IMR-90 (cell line): ENCODE data around the gene PRKAG2. TPM values are rescaled to one million over a fixed set of nuclear protein-coding genes. Genes with fewer than 3 reads are reported as not detected.
A peak's percentile ranks its signal among the peaks of the same experiment; 100 is the strongest.

Source experiments
- ATAC-seq: fragments of 200-7000 bp; cut with Tn5 transposase; 2 replicates; pipeline ENCODE4 v1.9.1; 2020; ENCODE audit warnings: low read depth, mild to moderate bottlenecking, moderate library complexity
- BruUV-seq: library from RNA; stranded (reverse); fragments of 400-500 nt; replicated peaks from 2 replicates; lab custom pipeline; 2021; lab: Mats Ljungman, UMichigan
- CTCF ChIA-PET: fragments of 300-600 bp; formaldehyde crosslinking; extraction: SDS; loops from one replicate; lab custom pipeline; 2021; ENCODE audit warnings: antibody characterized with exemption; lab: Yijun Ruan, JAX
- POLR2A ChIA-PET: fragments of 300-600 bp; sonication (Branson Sonifier 250); formaldehyde crosslinking; loops from one replicate; lab custom pipeline; 2022; ENCODE audit warnings: antibody characterized with exemption; ENCODE audit not compliant: unreplicated experiment; lab: Charles Lee
- DNase-seq: peaks from one replicate; pipeline ENCODE4 v3.0.0; 2013
- H2AFZ ChIP-seq: replicated peaks from 2 replicates; pipeline ENCODE3; 2013; ENCODE audit warnings: low read length, mild to moderate bottlenecking; ENCODE audit not compliant: poor library complexity
- H2AK5ac ChIP-seq: 2 replicates; pipeline ENCODE4 v1.6.1; 2013; ENCODE audit warnings: low read depth, low read length, inconsistent platforms
- H2AK9ac ChIP-seq: replicated peaks from 2 replicates; pipeline ENCODE3; 2013; ENCODE audit warnings: mild to moderate bottlenecking, low read depth, low read length, moderate library complexity; ENCODE audit not compliant: poor library complexity
- H2BK120ac ChIP-seq: 2 replicates; pipeline ENCODE4 v1.6.1; 2013; ENCODE audit warnings: low read depth, low read length, inconsistent platforms
- H2BK15ac ChIP-seq: 3 replicates; pipeline ENCODE4 v1.6.1; 2013; ENCODE audit warnings: low read depth, low read length, inconsistent platforms
- H2BK20ac ChIP-seq: 2 replicates; pipeline ENCODE4 v1.6.1; 2013; ENCODE audit warnings: low read depth, mild to moderate bottlenecking, inconsistent platforms, low read length, moderate library complexity
- H2BK5ac ChIP-seq: 2 replicates; pipeline ENCODE4 v1.6.1; 2013; ENCODE audit warnings: mild to moderate bottlenecking, low read depth, low read length, inconsistent platforms; ENCODE audit not compliant: poor library complexity, severe bottlenecking
- H3K14ac ChIP-seq: replicated peaks from 2 replicates; pipeline ENCODE4 v1.6.1; 2013; ENCODE audit warnings: low read depth, low read length, inconsistent platforms
- H3K18ac ChIP-seq: 2 replicates; pipeline ENCODE4 v1.6.1; 2013; ENCODE audit warnings: low read depth, low read length, control low read depth
- H3K23ac ChIP-seq: 2 replicates; pipeline ENCODE4 v1.6.1; 2013; ENCODE audit warnings: low read depth, low read length, inconsistent platforms
- H3K27ac ChIP-seq: 2 replicates; pipeline ENCODE4 v1.5.1; 2013; ENCODE audit warnings: mild to moderate bottlenecking, control low read depth, low read length; ENCODE audit not compliant: insufficient read depth
- H3K27me3 ChIP-seq: 2 replicates; pipeline ENCODE4 v1.6.1; 2013; ENCODE audit warnings: low read length; ENCODE audit not compliant: control insufficient read depth, insufficient read depth
- H3K36me3 ChIP-seq: 2 replicates; pipeline ENCODE4 v1.6.1; 2013; ENCODE audit warnings: low read length, mixed read lengths; ENCODE audit not compliant: control insufficient read depth, insufficient read depth
- H3K4ac ChIP-seq: 2 replicates; pipeline ENCODE4 v1.6.1; 2013; ENCODE audit warnings: low read depth, low read length, inconsistent platforms
- H3K4me1 ChIP-seq: 2 replicates; pipeline ENCODE4 v1.6.1; 2013; ENCODE audit warnings: low read length, mixed read lengths; ENCODE audit not compliant: control insufficient read depth, insufficient read depth
- H3K4me2 ChIP-seq: 2 replicates; pipeline ENCODE4 v1.6.1; 2013; ENCODE audit warnings: low read depth, mild to moderate bottlenecking, control low read depth, low read length, moderate library complexity
- H3K4me3 ChIP-seq: 2 replicates; pipeline ENCODE4 v1.5.1; 2013; ENCODE audit warnings: low read depth, mild to moderate bottlenecking, control low read depth, low read length, moderate library complexity; ENCODE audit not compliant: insufficient read depth
- H3K56ac ChIP-seq: 2 replicates; pipeline ENCODE4 v1.6.1; 2013; ENCODE audit warnings: low read length, inconsistent platforms; ENCODE audit not compliant: insufficient read depth; ENCODE audit errors: extremely low read depth
- H3K79me1 ChIP-seq, 2 experiments: 2 replicates each; pipeline ENCODE4 v1.6.1; 2013; ENCODE audit warnings: low read length in 2 of 2, inconsistent platforms in 1 of 2, low read depth in 1 of 2
- H3K9ac ChIP-seq: 2 replicates; pipeline ENCODE4 v1.6.1; 2013; ENCODE audit warnings: low read depth, low read length, control low read depth
- H3K9me1 ChIP-seq: 2 replicates; pipeline ENCODE4 v1.6.1; 2013; ENCODE audit warnings: low read length, inconsistent platforms; ENCODE audit not compliant: insufficient read depth
- H3K9me3 ChIP-seq: 2 replicates; pipeline ENCODE4 v1.6.1; 2013; ENCODE audit warnings: low read length; ENCODE audit not compliant: control insufficient read depth, insufficient read depth
- H4K20me1 ChIP-seq: 2 replicates; pipeline ENCODE4 v1.6.1; 2013; ENCODE audit warnings: low read length, inconsistent platforms; ENCODE audit not compliant: insufficient read depth
- H4K5ac ChIP-seq: 2 replicates; pipeline ENCODE4 v1.6.1; 2013; ENCODE audit warnings: mild to moderate bottlenecking, low read depth, low read length, control low read depth
- H4K8ac ChIP-seq, 2 experiments: 2 replicates each; pipeline ENCODE4 v1.6.1; 2013; ENCODE audit warnings: low read depth in 2 of 2, low read length in 2 of 2, control low read depth in 1 of 2, inconsistent platforms in 1 of 2
- H4K91ac ChIP-seq: 2 replicates; pipeline ENCODE4 v1.6.1; 2013; ENCODE audit warnings: low read depth, low read length, inconsistent platforms; ENCODE audit not compliant: insufficient read depth
- BHLHE40 ChIP-seq: fragments of 150-350 bp; IDR thresholded peaks from 2 replicates; pipeline ENCODE4 v1.6.1; 2016; ENCODE audit warnings: mild to moderate bottlenecking, low read depth, low read length
- MAZ ChIP-seq: IDR thresholded peaks from 2 replicates; pipeline ENCODE4 v1.6.1; 2012; ENCODE audit warnings: low read depth, mild to moderate bottlenecking, low read length, improper control_type of control experiment, moderate library complexity, borderline replicate concordance
- USF2 ChIP-seq: fragments of 150-350 bp; IDR thresholded peaks from 2 replicates; pipeline ENCODE4 v1.6.1; 2017; ENCODE audit warnings: mild to moderate bottlenecking, antibody characterized with exemption, low read length, low read depth
- WGBS, 2 experiments: methylation state at CpG; one replicate each; pipeline versions ENCODE4 v1.1.5 to v1.1.7; 2013; ENCODE audit warnings: missing lambda C conversion rate in 2 of 2; ENCODE audit not compliant: insufficient read length in 1 of 2; ENCODE audit errors: extremely low coverage in 2 of 2; 5-methylcytosine and 5-hydroxymethylcytosine counted together
- dilution Hi-C: fragments of 300-500 bp; cut with HindIII; formaldehyde crosslinking; loops from one replicate; pipeline ENCODE4 v1.14.3; 2018; ENCODE audit warnings: low sequenced_read_pairs; ENCODE audit not compliant: unreplicated experiment
- in situ Hi-C: fragments of 300-500 bp; cut with MboI; formaldehyde crosslinking; loops from 3 replicates; pipeline ENCODE4 v1.14.3; 2019; ENCODE audit warnings: low sequenced_read_pairs, inconsistent platforms, mixed read lengths
- intact Hi-C: fragments of 100-400 bp; cut with micrococcal nuclease; formaldehyde crosslinking; loops from 2 replicates; pipeline ENCODE4 v1.10.0; 2022
- polyA plus RNA-seq, 3 experiments: library from polyadenylated mRNA; depleted of rRNA; stranded (reverse); fragments of >200 nt; gene quantifications; 2 replicates each; pipeline ENCODE4 v1.2.3, GENCODE V29; 2012; ENCODE audit warnings: low replicate concordance in 1 of 3
- total RNA-seq: library from RNA; depleted of rRNA; stranded (reverse); fragments of >200 nt; gene quantifications from 2 replicates; pipeline ENCODE4 v1.2.3, GENCODE V29; 2012

Gene PRKAG2
- total and polyA plus RNA-seq, 2 of the 4 experiments (the other 2 are of a cell fraction) = 15.4 to 21.6 TPM

GRCh38 chr7:151672716-151673115 lies 204.2 kb downstream of the PRKAG2 start:
- Histone ChIP-seq H3K18ac (no peak overlapping the region), H2AK9ac (no peak overlapping the region), H3K27ac (no peak overlapping the region), H3K4me2 (no peak overlapping the region), H3K9ac (no peak overlapping the region), H3K14ac (no peak overlapping the region), H3K9me1 (peaks cover 7% of the 10 kb centered on the region), H2BK5ac (no peak overlapping the region), H3K4ac (peak overlapping the region; percentile 7; the same call in 1 of the 2 replicates), H3K79me1 (0 out of 4 replicates have a peak, but pooled peaks cover 0 to 4% of the 10 kb centered on the region in 2 experiments), H2BK120ac (no peak overlapping the region), H3K9me3 (peaks cover 3% of the 10 kb centered on the region; the same call in 1 of the 2 replicates), H3K56ac (no peak overlapping the region), H2BK20ac (peak overlapping the region; percentile 2; the same call in 1 of the 2 replicates), H2BK15ac (0 out of 3 replicates have a peak overlapping the region, but pooled peaks have one; percentile 4), H4K8ac (no peak overlapping the region), H2AFZ (peak overlapping the region; percentile 18), H4K5ac (0 out of 2 replicates have a peak overlapping the region, but pooled peaks have one; percentile 1), H4K20me1 (no peaks in the 10 kb centered on the region), H3K4me3 (no peak overlapping the region), H4K91ac (no peak overlapping the region), H3K27me3 (no peaks in the 10 kb centered on the region), H3K4me1 (peaks cover 3% of the 10 kb centered on the region; the same call in 1 of the 2 replicates), H2AK5ac (no peak overlapping the region; the same call in 1 of the 2 replicates), H3K23ac (no peak overlapping the region), H3K36me3 (no peaks in the 10 kb centered on the region)
- BruUV-seq = no TSS peak
- DNase-seq (peak; percentile 31), ATAC-seq (peak; percentile 59)
- intact Hi-C loops = no loop called here
- peak; percentile 65; the same call in 1 of the 2 replicates for TF ChIP-seq USF2
- no peak for TF ChIP-seq MAZ
- TF ChIP-seq BHLHE40 = peak; percentile 81
- in situ Hi-C loops = no loop called here
- WGBS, 2 experiments = 13% methylated on average over 1 of the region's 9 CpGs; no CpG with 5 or more reads in 1 of the 2 experiments
- POLR2A ChIA-PET = no interaction called here
- CTCF ChIA-PET = no interaction called here
- dilution Hi-C loops = no loop called here
